A673 (cell line): ENCODE data around the gene GLUD2.

Source experiments
- EZH2 ChIP-seq: fragments of 200-600 bp; sonication (generic); IDR thresholded peaks from 2 replicates; pipeline ENCODE4 v1.6.1; 2017; ENCODE audit warnings: borderline replicate concordance, low read depth, mild to moderate bottlenecking, mixed read lengths, antibody characterized with exemption, low read length; ENCODE audit not compliant: poor library complexity, severe bottlenecking
- TF ChIP-seq, protein P1 (sequence below): fragments of 300-800, 200-600 bp; sonication (generic); conservative IDR thresholded peaks from 2 replicates; pipeline ENCODE4 v1.5.1; 2017; ENCODE audit warnings: low read depth, mild to moderate bottlenecking, antibody characterized with exemption, low read length, moderate library complexity, mixed read lengths

DNA sequence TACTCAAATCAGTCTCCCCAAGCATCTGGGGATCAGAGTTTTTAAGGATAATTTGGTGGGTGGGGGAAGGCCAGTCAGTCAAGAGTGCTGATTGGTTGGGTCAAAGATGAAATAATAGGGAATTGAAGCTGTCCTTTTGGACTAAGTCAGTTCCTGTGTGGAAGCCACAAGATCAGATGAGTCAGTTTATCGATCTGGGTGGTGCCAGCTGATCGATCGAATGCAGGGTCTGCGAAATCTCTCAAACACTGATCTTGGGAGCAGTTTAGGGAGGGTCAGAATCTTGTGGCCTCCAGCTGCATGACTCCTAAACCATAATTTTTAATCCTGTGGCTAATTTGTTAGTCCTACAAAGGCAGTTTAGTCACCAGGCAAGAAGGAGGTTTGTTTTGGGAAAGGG is 17.3 kb upstream of the GLUD2 start:
- no peak for TF ChIP-seq EZH2
- TF ChIP-seq, protein P1, sequence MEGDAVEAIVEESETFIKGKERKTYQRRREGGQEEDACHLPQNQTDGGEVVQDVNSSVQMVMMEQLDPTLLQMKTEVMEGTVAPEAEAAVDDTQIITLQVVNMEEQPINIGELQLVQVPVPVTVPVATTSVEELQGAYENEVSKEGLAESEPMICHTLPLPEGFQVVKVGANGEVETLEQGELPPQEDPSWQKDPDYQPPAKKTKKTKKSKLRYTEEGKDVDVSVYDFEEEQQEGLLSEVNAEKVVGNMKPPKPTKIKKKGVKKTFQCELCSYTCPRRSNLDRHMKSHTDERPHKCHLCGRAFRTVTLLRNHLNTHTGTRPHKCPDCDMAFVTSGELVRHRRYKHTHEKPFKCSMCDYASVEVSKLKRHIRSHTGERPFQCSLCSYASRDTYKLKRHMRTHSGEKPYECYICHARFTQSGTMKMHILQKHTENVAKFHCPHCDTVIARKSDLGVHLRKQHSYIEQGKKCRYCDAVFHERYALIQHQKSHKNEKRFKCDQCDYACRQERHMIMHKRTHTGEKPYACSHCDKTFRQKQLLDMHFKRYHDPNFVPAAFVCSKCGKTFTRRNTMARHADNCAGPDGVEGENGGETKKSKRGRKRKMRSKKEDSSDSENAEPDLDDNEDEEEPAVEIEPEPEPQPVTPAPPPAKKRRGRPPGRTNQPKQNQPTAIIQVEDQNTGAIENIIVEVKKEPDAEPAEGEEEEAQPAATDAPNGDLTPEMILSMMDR = no peak
